CD4-positive, alpha-beta T cell (primary cell): Measurements from ENCODE around the gene OR2F1. TPM values are rescaled to one million over a fixed set of nuclear protein-coding genes. Genes with fewer than 3 reads are reported as not detected.

Experiments used
- ATAC-seq: fragments of 200-7000 bp; cut with Tn5 transposase; one replicate; pipeline ENCODE4 v1.10.0; 2022; ENCODE audit warnings: mild to moderate bottlenecking; ENCODE audit not compliant: poor library complexity
- CTCF ChIA-PET: fragments of 350-600 bp; sonication (Branson Sonifier 250); formaldehyde crosslinking; loops from one replicate; lab custom pipeline; 2021; ENCODE audit warnings: antibody characterized with exemption, inconsistent platforms; lab: Charles Lee
- POLR2A ChIA-PET: fragments of 350-600 bp; sonication (Branson Sonifier 250); formaldehyde crosslinking; loops from one replicate; lab custom pipeline; 2021; ENCODE audit warnings: antibody characterized with exemption, inconsistent platforms; lab: Charles Lee
- DNase-seq, 14 experiments: peaks; one replicate each; pipeline ENCODE4 v3.0.0-alpha.2; 2013 to 2020; ENCODE audit warnings: mixed read lengths in 2 of 14
- H3K27ac ChIP-seq, 2 donors: one replicate each; pipeline versions ENCODE4 v1.5.1 to v1.7.0; 2013; ENCODE audit warnings: low read length in 2 of 2, low read depth in 1 of 2, mild to moderate bottlenecking in 1 of 2
- H3K27me3 ChIP-seq, 2 experiments: 1 replicate in 1 of 2; 2 replicates in 1 of 2; pipeline versions ENCODE4 v1.6.1 to v1.7.0; 2013; ENCODE audit warnings: low read length in 2 of 2, control low read depth in 1 of 2, mild to moderate bottlenecking in 1 of 2, moderate library complexity in 1 of 2; ENCODE audit not compliant: insufficient read depth in 2 of 2, control insufficient read depth in 1 of 2
- H3K36me3 ChIP-seq: one replicate; pipeline ENCODE4 v1.6.1; 2013; ENCODE audit warnings: low read length, control low read depth; ENCODE audit not compliant: insufficient read depth
- H3K4me1 ChIP-seq: one replicate; pipeline ENCODE4 v1.6.1; 2013; ENCODE audit warnings: low read length, control low read depth; ENCODE audit not compliant: insufficient read depth
- H3K4me3 ChIP-seq: one replicate; pipeline ENCODE4 v1.5.1; 2013; ENCODE audit warnings: mild to moderate bottlenecking, low read length, moderate library complexity
- H3K9me3 ChIP-seq, 2 experiments: 1 replicate in 1 of 2; 2 replicates in 1 of 2; pipeline versions ENCODE4 v1.6.1 to v1.7.0; 2013; ENCODE audit warnings: low read length in 2 of 2, mild to moderate bottlenecking in 2 of 2, control low read depth in 1 of 2, moderate library complexity in 1 of 2; ENCODE audit not compliant: control insufficient read depth in 1 of 2, insufficient read depth in 1 of 2
- H3K27ac Mint-ChIP-seq: one replicate; pipeline ENCODE4 v1.8.0; 2020; ENCODE audit warnings: mixed read lengths
- H3K27me3 Mint-ChIP-seq: one replicate; pipeline ENCODE4 v1.8.0; 2021; ENCODE audit warnings: mixed read lengths
- H3K36me3 Mint-ChIP-seq: one replicate; pipeline ENCODE4 v1.8.0; 2021; ENCODE audit warnings: low read depth, mixed read lengths
- H3K4me1 Mint-ChIP-seq: one replicate; pipeline ENCODE4 v1.8.0; 2021; ENCODE audit warnings: low read depth, mixed read lengths
- H3K4me3 Mint-ChIP-seq: one replicate; pipeline ENCODE4 v1.8.0; 2020; ENCODE audit warnings: mild to moderate bottlenecking, mixed read lengths
- H3K9me3 Mint-ChIP-seq: one replicate; pipeline ENCODE4 v1.8.0; 2020; ENCODE audit warnings: mixed read lengths
- CTCF ChIP-seq: fragments of 200-600 bp; IDR thresholded peaks from one replicate; pipeline ENCODE4 v1.8.0; 2022; ENCODE audit warnings: antibody characterized with exemption, mild to moderate bottlenecking
- intact Hi-C, 2 experiments: fragments of 100-400 bp; cut with DNase I in 1 of 2; cut with micrococcal nuclease in 1 of 2; formaldehyde crosslinking; loops; one replicate each; pipeline versions ENCODE4 v1.15.1 to v1.9.0; 2023 to 2025; cut with DNase I, micrococcal nuclease
- total RNA-seq, 174 experiments: library from RNA in 2 of 174; stranded (reverse) in 2 of 174; gene quantifications; one replicate each; pipeline ENCODE4 v1.2.3 and lab custom pipeline; 2021 to 2026

The OR2F1 gene
- total RNA-seq, 2 experiments from 2014 or later: not detected

- intact Hi-C loops: no loop called here
- H3K4me1 ChIP-seq: no peaks in the 10 kb centered on the region
- ATAC-seq: no peak
- no peak overlapping the region for H3K27ac Mint-ChIP-seq
- H3K36me3 ChIP-seq: no peaks in the 10 kb centered on the region
- H3K4me3 ChIP-seq: no peak overlapping the region
- H3K4me1 Mint-ChIP-seq: no peaks in the 10 kb centered on the region
- no peak overlapping the region for H3K27ac ChIP-seq
- peaks cover 37% of the 10 kb centered on the region for H3K27me3 Mint-ChIP-seq
- H3K27me3 ChIP-seq: no peaks in the 10 kb centered on the region
- no peaks in the 10 kb centered on the region for H3K36me3 Mint-ChIP-seq
- H3K9me3 ChIP-seq: peaks cover 0 to 7% of the 10 kb centered on the region in 2 experiments
- no peaks in the 10 kb centered on the region for H3K9me3 Mint-ChIP-seq
- no peak for DNase-seq
- CTCF ChIA-PET: no interaction called here
- TF ChIP-seq CTCF: no peak
- POLR2A ChIA-PET: no interaction called here
- H3K4me3 Mint-ChIP-seq: no peak overlapping the region
Measured at GRCh38 chr7:144011458-144012230, 57.0 kb downstream of the OR2F1 start.

Other genes with a start within 250 kb of the OR2F1 start
- under 1 TPM; 0.11 to 0.34 TPM for gene CTAGE6, start 197.1 kb upstream of the OR2F1 start, total RNA-seq
- gene TCAF1, start 52.7 kb upstream of the OR2F1 start, total RNA-seq: 1 to 10 TPM; 7.7 to 8.6 TPM
- not detected for gene OR2F2, start 19.6 kb upstream of the OR2F1 start, total RNA-seq
- gene OR6B1, start 45.5 kb downstream of the OR2F1 start, total RNA-seq: not detected
- not detected for gene OR2A5, start 94.1 kb downstream of the OR2F1 start, total RNA-seq
- gene OR2A25, start 115.0 kb downstream of the OR2F1 start, total RNA-seq: not detected
- not detected for gene OR2A12, start 131.4 kb downstream of the OR2F1 start, total RNA-seq
- not detected for gene OR2A2, start 154.7 kb downstream of the OR2F1 start, total RNA-seq
- not detected for gene OR2A14, start 168.3 kb downstream of the OR2F1 start, total RNA-seq
- gene CTAGE4, start 228.6 kb downstream of the OR2F1 start, total RNA-seq: 1 to 10 TPM in 1 of 2 experiments, under 1 TPM in 1; 0.95 to 1.2 TPM
- 1 to 10 TPM; 2.0 to 3.2 TPM for gene ARHGEF35, start 241.0 kb downstream of the OR2F1 start, total RNA-seq